GM19438 (cell line): ENCODE results near the gene RBM22.

Experiments
- ATAC-seq: cut with Tn5 transposase; IDR thresholded peaks from one replicate; pipeline ENCODE4 v1.9.1; 2021; ENCODE audit warnings: low read depth; ENCODE audit not compliant: unreplicated experiment

The RBM22 gene

DNA sequence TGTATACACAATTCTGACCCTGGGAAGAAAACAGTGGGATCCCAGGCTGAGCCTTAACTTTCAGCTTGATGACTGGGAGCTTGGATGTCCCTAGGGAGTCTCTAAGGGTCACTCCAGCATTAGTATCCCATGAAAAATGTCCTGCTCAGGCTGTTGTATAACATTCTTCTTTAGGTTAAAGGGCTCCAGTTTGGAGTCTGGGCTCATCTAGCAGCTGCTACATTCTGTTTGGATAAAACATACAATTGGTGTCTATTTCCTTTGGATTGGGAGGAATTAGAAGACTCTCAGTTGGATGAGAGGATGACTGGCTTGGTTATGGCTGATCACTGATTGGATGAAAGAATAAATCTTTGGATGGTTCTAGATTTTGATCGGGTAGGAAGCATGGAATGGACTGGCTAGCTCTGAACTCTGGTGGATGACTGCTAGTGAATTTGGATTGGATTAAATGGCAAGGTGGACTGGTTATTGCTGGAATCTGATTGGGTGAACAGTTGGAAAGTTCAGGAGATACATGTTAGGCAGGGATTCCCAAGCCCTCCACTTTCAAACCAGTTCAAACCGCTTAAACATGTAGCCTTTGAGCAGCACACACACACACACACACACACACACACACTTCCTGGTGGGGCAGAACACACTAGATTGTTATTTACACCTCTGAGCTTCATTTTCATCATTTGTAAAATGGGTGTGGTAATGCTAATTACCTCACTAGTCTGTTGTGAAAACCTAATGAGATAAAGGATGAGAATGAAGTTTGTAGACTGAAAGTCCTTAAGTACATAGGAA is 46.9 kb downstream of the RBM22 start:
- ATAC-seq: no peak

DNA sequence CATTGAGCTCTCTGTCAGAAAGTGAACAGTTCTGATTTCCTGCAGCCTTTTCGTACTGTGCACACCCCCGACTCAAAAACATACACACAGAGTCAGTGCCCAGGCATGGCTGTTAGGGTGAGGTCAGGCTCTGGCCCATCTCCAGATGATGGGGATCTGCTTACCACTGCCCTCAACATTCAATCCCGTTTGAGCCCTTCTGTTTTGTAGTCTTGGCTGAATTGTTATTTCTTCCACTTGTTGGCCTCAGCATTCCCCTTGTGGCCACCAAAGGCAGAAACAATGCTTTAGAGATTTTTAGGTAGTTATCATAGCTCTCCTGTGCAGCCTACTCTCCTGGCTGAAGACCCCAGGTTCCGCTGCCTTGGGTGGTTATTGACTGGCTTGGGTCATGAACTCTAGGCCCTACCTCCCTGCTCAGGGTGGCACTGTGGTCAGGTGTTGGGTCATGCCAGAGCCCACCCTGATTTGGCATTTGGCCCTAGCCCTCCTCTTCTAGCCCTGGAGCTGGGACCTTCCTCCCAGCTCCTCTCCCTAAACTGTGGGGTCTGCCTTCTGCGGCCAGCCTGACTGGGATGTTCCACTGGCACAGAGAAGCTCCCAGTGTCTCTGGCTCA is 47.6 kb downstream of the RBM22 start:
- no peak for ATAC-seq

DNA sequence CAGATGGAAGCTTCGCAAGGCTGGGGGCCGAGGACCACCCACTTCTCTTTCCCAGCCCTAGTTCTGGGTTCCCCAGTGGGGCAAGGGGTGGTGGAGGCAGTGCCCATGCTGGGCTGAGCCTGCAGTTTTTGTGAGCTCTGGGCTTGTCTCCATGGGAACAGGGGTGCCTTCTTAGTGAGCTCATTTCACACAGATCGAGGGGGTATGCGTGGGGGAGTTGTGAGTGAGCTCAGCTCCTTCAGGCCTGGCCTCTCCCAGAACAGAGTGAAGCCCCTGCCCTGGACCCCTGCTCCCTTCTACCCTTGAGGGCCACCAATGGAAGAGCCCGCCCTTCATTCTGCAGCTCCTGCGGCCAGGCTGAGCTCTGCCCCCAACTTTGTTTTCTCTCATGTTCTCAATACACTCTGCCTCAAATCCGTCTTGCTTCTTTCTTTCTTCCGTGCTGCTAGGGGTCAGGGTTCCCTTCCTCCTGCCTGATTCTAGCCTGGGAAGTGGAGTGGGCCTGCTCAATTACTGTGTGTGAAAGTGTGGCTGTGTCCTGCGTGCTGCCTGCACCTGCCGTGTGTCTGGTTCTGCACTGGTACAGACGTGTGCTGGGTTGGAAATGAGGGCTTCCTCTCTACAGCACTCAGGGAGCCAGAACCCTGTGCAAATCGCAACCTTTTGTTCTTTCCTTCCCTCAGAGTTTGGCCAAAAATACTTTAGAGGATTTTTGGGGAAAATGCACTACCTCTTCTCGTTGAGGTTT is 48.8 kb downstream of the RBM22 start:
- ATAC-seq: no peak

DNA sequence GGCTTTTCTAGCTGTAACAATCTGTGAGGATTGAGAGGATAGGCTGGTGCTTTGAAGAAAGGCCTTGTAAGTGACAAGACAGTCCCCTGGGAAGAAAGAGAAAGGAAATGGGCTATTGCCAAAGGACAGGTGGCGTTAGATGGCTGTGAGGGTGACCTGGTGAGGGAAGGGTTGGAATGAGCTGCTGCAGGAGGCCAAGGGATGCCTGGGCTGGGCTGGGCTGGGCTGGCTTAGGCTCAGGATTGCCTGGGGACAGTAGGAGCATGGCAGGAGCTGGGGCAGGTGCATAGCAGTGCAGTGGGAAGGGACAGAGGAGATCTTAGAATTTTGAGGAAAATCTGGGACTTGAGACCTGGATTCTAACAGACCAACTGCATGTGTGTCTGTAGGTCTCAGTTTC is 49.5 kb downstream of the RBM22 start:
- ATAC-seq: no peak

GRCh38 chr5:150650021-150651006 is 50.5 kb downstream of the RBM22 start:
- no peak for ATAC-seq

- ATAC-seq: no peak
These were observed 51.5 kb downstream of the RBM22 start for GRCh38 chr5:150649108-150650020.

GRCh38 chr5:150648294-150649107 is 52.4 kb downstream of the RBM22 start:
- ATAC-seq: no peak

GRCh38 chr5:150647275-150648251 is 53.3 kb downstream of the RBM22 start:
- ATAC-seq: no peak

DNA sequence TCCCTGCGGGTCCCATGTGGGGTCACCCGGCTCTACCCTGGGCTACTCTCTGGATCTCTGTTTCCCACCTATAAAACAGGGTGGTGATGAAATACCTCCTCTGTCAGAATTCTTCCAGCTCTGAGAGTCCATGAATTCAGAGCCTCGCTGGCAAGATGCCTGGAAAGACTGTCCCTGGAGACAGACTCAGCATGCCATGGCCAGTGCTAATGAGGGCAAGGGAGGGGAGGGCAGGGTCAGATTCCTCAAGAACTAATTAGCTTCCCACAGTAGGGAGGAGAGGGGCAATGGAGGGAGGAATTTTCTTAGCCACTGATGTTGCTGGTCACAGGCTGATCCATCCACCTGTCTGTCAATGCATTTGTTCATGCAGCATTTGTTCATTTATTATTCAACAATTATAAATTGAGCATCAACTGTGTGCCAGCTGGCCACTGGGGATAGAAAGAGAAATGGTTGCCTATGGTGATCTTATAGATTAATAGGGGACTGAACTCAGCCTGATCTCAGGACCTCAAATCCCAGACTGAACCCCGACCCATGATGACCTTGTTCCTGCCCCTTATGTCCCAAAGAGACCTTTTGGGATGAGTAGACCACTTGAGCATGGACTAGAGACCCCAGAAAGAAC is 55.7 kb downstream of the RBM22 start:
- ATAC-seq: no peak

GRCh38 chr5:150644514-150644913 is 56.3 kb downstream of the RBM22 start:
- ATAC-seq: no peak

GRCh38 chr5:150644058-150644457 is 56.8 kb downstream of the RBM22 start:
- no peak for ATAC-seq

GRCh38 chr5:150642991-150643710 is 57.7 kb downstream of the RBM22 start:
- no peak for ATAC-seq

DNA sequence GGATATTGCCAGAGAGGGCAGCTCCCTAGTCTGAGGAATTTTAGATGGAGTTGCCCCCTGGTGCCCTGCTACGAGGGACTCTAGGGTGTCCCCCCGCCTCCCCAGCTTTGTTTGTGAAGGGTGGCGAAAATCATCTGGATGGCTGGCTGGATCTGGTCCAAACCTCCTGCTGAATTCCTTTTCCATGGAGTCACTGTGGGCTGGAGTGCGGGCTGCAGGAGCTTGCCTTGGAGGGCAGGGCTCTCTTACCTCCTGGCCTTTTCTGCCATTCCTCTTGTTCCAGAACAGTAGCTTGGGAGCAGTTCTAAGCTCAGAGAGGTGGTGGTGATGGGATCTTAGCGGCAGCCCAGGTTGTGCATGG is 58.3 kb downstream of the RBM22 start:
- no peak for ATAC-seq

DNA sequence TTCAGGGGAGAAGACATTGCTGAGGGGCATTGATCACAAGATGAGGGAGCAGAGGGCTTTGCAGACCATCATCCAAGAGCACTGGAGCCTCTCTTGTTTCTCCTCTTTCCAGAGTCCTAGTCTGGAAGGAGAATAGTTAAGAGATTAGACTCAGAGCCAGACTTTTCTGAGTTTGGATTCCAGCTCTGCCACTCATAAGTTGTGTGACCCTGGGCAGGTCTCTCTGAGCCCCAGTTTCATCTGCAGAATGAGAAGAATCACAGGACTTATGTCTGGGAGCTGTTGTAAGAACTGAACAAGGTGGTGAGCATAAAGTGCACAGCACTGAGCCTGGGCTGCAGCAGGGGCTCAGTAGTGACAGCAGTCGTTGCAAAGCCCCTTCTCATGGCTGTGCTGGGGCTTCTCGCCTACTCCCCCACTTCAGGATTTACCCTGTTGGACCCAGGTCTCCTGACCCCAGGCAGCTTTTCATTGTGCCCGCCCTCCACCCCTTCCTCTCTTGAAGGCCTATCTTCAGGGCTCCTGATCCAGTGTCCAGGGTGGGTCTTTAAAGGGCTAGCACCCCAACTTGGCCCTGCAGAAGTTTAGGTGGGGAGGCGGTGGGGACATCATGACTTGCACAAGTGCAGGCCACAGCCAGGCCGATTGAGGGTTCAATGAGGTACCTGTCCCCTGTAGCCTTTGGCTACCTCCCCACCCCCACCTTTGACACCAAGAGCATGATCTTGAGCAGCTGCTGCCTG is 58.9 kb downstream of the RBM22 start:
- ATAC-seq: no peak

GRCh38 chr5:150641006-150641570 is 59.8 kb downstream of the RBM22 start:
- no peak for ATAC-seq
